ENCODE results near the gene LIME1.
"Not testable (repeated sequence)": the region's sequence is repeated elsewhere in the genome, so short reads cannot be mapped to it uniquely, and the experiment has no call there.

The LIME1 gene

DNA sequence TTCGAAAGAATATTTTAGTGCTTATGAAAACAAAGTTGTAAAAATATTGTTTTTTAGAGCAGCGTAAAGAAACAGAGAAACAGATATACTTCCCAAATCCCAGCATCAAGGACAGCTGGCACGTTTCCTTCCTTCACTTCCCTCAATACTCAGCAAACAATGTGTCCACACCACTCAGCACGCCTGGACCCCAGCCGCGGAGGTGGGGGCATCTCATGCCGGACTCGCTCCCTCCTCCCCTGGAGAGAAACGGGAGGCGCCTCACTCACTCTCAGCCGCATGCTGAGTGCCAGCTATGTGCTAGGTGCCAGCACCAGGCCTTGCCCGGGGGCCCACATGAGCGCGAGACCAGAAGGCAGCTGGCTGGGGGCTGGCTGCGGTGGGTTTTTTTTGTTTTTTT, 37.8 kb downstream of the LIME1 start:
- DNase-seq: no peak

- DNase-seq: peak; percentile 21
Observed at GRCh38 chr20:63775096-63775978, 38.9 kb downstream of the LIME1 start.

GRCh38 chr20:63776875-63777274, 40.4 kb downstream of the LIME1 start:
- not testable (repeated sequence) for DNase-seq

GRCh38 chr20:63777614-63778013, 41.1 kb downstream of the LIME1 start:
- DNase-seq: no peak

GRCh38 chr20:63778034-63778752, 41.7 kb downstream of the LIME1 start:
- DNase-seq: no peak

GRCh38 chr20:63778857-63779256, 42.4 kb downstream of the LIME1 start:
- no peak for DNase-seq

DNA sequence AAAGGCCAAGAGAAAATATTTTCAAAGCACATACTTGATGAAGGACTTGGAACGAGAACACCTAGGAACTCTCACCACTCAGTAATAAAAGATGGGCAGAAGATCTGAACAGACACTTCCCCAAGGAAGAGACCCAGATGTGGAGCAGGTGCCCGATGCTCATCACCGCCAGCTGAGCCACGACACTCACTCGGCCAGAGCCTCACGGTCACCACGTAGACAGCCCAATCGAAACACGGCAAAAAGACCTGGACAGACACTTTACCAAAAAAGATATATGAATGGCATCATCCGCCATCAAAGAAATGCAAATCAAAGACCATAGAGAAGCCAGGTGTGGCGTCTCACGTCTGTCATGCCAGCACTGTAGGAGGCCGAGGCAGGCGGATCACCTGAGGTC, 44.7 kb downstream of the LIME1 start:
- DNase-seq: no peak

DNA sequence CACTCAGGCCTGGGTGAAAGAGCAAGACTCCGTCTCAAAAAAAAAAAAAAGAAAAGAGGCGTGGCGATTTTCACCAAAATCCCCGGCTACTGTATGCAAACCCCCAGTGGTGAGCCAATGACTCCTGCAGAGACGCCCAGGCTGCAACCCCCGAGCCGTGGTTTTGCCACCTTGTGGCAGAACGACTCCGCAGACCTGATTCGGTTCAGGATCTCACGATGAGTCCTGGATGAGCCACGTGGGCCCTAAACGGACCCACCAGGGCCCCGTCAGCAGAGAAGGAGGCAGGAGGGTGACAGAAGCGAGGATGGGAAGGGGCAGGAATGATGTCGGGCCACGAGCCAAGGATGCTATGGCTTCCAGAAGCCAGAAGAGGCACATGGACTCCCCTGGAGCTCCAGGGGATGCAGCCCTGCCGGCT, 45.6 kb downstream of the LIME1 start:
- no peak for DNase-seq

- DNase-seq: no peak
Observed at GRCh38 chr20:63782521-63782971, 46.1 kb downstream of the LIME1 start.

GRCh38 chr20:63783970-63784369, 47.5 kb downstream of the LIME1 start:
- DNase-seq: no peak

- no peak for DNase-seq
Observed at GRCh38 chr20:63785691-63786131, 49.2 kb downstream of the LIME1 start.

GRCh38 chr20:63787302-63787701, 50.8 kb downstream of the LIME1 start:
- no peak for DNase-seq

DNA sequence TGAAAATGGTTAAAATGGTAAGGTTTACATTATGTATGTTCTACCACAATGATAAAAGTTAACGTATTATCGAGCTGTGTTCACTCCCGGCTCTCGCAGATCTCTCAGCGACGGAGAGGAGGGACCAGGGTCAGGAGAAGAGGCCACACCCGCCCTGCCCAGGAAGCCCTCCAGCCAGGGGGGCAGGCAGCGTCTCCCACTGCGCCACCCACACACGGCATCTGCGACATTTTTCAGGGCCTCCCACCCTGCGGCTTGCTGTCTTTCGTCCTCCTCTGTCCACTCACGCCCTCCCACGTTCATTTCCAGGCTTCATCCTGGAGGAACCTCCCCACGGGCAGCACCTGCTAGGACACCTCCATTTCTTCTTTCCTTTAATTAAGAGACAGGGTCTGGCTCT, 51.3 kb downstream of the LIME1 start:
- DNase-seq: no peak

Measured in T-helper 9 cell (primary cell).